GM21423 (cell line): ENCODE measurements around the gene SH3BGRL3.
"Not testable (repeated sequence)": the region's sequence is repeated elsewhere in the genome, so short reads cannot be mapped to it uniquely, and the experiment has no call there.

Source experiments
- ATAC-seq: cut with Tn5 transposase; IDR thresholded peaks from one replicate; pipeline ENCODE4 v1.9.1; 2021; ENCODE audit warnings: mild to moderate bottlenecking, moderate library complexity; ENCODE audit not compliant: unreplicated experiment

Gene SH3BGRL3

DNA sequence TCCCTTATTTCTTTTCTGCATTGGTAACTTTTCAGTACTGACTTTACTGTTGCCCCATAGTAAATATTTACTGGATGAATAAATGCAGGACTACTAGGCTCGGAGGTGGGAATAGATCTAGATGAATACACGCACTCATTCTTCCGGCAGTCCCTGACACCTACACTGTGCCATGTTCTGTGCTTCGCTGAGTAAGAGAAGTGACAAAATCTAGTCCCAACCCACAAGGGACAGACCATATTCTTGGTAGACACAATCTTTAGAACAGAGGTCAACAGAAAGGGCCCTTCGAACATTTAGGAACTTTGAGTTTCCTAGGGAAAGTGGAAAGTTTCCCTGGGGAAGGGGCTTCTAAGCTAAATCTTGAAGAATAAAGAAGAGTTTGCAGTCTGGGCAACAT lies 34.6 kb downstream of the SH3BGRL3 start:
- no peak for ATAC-seq

GRCh38 chr1:26315874-26316850 lies 36.3 kb downstream of the SH3BGRL3 start:
- ATAC-seq = no peak

- ATAC-seq = no peak
Measured at GRCh38 chr1:26317146-26317545, 37.3 kb downstream of the SH3BGRL3 start.

GRCh38 chr1:26317612-26318337 lies 37.9 kb downstream of the SH3BGRL3 start, which contains the start of gene CD52:
Gene CD52, plus strand, starts transcription at chr1:26317958. Its CDS starts 60 bp downstream, at chr1:26318018.
- ATAC-seq = peak; percentile 36

DNA sequence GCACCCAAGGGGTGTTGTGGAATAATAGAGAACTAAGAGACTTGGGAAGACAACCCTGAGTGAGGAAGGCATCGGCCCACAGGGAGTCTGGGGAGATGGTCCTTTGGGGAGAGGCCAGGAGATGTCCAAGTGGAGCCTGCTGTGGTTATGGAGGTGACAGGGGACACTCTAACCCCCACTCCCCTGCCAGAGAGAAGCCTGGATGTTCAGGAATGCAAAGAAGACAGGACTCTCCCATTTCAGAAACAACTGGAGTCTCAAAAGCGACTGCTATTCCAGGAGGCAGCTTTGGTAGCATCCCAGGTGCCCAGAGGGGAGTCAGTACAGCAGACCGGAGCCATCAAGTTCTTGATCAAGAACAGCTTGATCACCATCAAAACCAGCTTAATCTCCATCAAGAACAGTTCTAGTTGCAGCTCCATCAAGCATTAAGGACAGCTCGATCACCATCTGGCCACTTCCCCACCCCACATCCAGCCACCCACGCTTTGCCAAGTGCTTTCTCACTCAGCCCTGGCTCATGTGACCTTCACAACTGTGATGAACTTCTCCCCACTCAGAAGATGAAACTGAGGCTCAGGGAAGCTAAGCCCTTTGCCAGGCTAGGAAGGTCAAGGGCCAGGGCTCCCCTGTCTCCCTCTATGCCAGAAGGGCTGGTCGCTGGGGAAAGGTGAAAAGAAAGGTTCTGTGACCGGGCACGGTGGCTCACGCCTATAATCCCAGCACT lies 38.6 kb downstream of the SH3BGRL3 start:
- no peak for ATAC-seq

GRCh38 chr1:26320896-26321295 lies 41.0 kb downstream of the SH3BGRL3 start:
- no peak for ATAC-seq

GRCh38 chr1:26321315-26322041 lies 41.6 kb downstream of the SH3BGRL3 start:
- no peak for ATAC-seq

DNA sequence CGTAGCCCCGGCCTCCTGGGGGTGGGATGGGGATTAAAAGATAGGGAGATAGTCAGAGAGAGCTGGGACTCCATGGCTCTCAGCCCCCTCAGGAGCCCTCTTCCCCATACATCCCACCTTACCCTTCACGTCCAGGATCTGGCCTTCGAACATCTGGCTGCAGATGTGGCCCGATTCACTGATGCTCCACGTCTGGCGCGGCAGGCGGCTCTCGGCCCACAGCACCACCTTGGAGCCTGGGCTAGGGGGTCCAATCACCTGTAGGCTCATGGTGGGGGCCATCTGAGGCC lies 42.1 kb downstream of the SH3BGRL3 start:
- ATAC-seq = no peak

- ATAC-seq = no peak
Measured at GRCh38 chr1:26323382-26323781, 43.5 kb downstream of the SH3BGRL3 start.

DNA sequence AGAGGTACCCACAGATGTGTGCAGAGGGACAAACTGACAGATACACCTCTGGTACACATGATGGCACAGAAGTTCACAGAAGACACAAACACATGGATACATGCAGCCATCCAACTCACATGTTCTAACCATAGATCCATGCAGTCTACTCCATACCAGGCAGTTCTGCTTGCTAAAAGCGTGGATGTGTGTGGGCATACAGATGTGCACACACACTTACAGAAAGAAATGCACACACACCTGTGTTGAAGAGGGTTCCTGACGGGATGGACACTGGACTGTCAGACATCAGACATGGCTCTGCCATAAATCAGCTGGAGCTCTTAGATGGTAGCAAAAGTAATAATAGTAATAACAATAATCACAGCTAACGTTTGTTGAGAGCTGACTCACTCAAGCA lies 44.7 kb downstream of the SH3BGRL3 start:
- ATAC-seq = no peak

GRCh38 chr1:26327956-26328362 lies 48.1 kb downstream of the SH3BGRL3 start:
- no peak for ATAC-seq

- no peak for ATAC-seq
Measured at GRCh38 chr1:26328597-26328996, 48.7 kb downstream of the SH3BGRL3 start.

GRCh38 chr1:26329380-26329779 lies 49.5 kb downstream of the SH3BGRL3 start:
- not testable (repeated sequence) for ATAC-seq

- no peak for ATAC-seq
Measured at GRCh38 chr1:26330276-26330675, 50.4 kb downstream of the SH3BGRL3 start.
